Panc1 (cell line): ENCODE data around the gene KAZALD1. TPM values are rescaled to one million over a fixed set of nuclear protein-coding genes. Genes with fewer than 3 reads are reported as not detected.
A peak's percentile ranks its signal among the peaks of the same experiment; 100 is the strongest.

Experiments used
- ATAC-seq: fragments of 200-7000 bp; cut with Tn5 transposase; 2 replicates; pipeline ENCODE4 v1.9.1; 2020; ENCODE audit warnings: mild to moderate bottlenecking, moderate library complexity
- BruUV-seq: library from RNA; stranded (reverse); fragments of 400-500 nt; replicated peaks from 2 replicates; lab custom pipeline; 2021; lab: Mats Ljungman, UMichigan
- CTCF ChIA-PET: fragments of 300-600 bp; sonication (Branson Sonifier 250); formaldehyde crosslinking; loops from one replicate; lab custom pipeline; 2022; ENCODE audit warnings: antibody characterized with exemption; lab: Charles Lee
- POLR2A ChIA-PET: fragments of 300-600 bp; sonication (Branson Sonifier 250); formaldehyde crosslinking; loops from one replicate; lab custom pipeline; 2022; ENCODE audit warnings: antibody characterized with exemption; lab: Charles Lee
- DNase-seq: peaks from one replicate; pipeline ENCODE4 v3.0.0-alpha.2; 2010; ENCODE audit warnings: low read depth, low spot score
- H3K27ac ChIP-seq: 2 replicates; pipeline ENCODE4 v1.5.1; 2011; ENCODE audit warnings: mild to moderate bottlenecking, low read length, inconsistent platforms
- H3K27me3 ChIP-seq: fragments of 200-500 bp; sonication (Bioruptor generic); 2 replicates; pipeline ENCODE4 v1.6.0; 2014; ENCODE audit warnings: low read length, inconsistent platforms; ENCODE audit not compliant: control insufficient read depth, insufficient read depth
- H3K36me3 ChIP-seq: fragments of 200-500 bp; sonication (Bioruptor generic); 2 replicates; pipeline ENCODE4 v1.5.1; 2014; ENCODE audit warnings: inconsistent platforms, mild to moderate bottlenecking, low read length, moderate library complexity; ENCODE audit not compliant: control insufficient read depth, insufficient read depth
- H3K4me1 ChIP-seq: 2 replicates; pipeline ENCODE4 v1.5.1; 2011; ENCODE audit warnings: inconsistent platforms, mild to moderate bottlenecking, low read length, moderate library complexity; ENCODE audit not compliant: control insufficient read depth, insufficient read depth
- H3K4me3 ChIP-seq, 2 experiments: 2 replicates each; pipeline ENCODE4 v1.5.1; 2011 to 2012; ENCODE audit warnings: low read depth in 2 of 2, low read length in 2 of 2, mild to moderate bottlenecking in 2 of 2, inconsistent platforms in 1 of 2, moderate library complexity in 1 of 2
- H3K9me3 ChIP-seq: fragments of 200-500 bp; sonication (Bioruptor generic); 2 replicates; pipeline ENCODE4 v1.5.1; 2014; ENCODE audit warnings: low read depth, mild to moderate bottlenecking, inconsistent platforms, low read length, moderate library complexity; ENCODE audit not compliant: control insufficient read depth, insufficient read depth
- CTCF ChIP-seq: fragments of 450-650 bp; IDR thresholded peaks from 2 replicates; pipeline ENCODE4 v1.5.1; 2017; ENCODE audit warnings: mild to moderate bottlenecking
- POLR2AphosphoS5 ChIP-seq: IDR thresholded peaks from 2 replicates; pipeline ENCODE4 v1.6.1; 2012; ENCODE audit warnings: mild to moderate bottlenecking, low read depth, low read length, moderate library complexity
- SIN3A ChIP-seq: IDR thresholded peaks from 2 replicates; pipeline ENCODE4 v1.6.1; 2012; ENCODE audit warnings: low read depth, mild to moderate bottlenecking, low read length, moderate library complexity, borderline replicate concordance; ENCODE audit not compliant: insufficient read depth
- TCF7L2 ChIP-seq: IDR thresholded peaks from 2 replicates; pipeline ENCODE4 v1.6.1; 2011; ENCODE audit warnings: mild to moderate bottlenecking, low read depth, low read length, inconsistent platforms
- in situ Hi-C: cut with HindIII; loops from 2 replicates; pipeline ENCODE4 v1.10.0; 2016; ENCODE audit warnings: low sequenced_read_pairs, low pct_unique_long_range_greater_than_20kb
- intact Hi-C: fragments of 100-400 bp; cut with micrococcal nuclease; formaldehyde crosslinking; loops from one replicate; pipeline ENCODE4 v1.10.0; 2022; ENCODE audit not compliant: unreplicated experiment
- total RNA-seq: library from RNA; stranded (reverse); gene quantifications from one replicate; pipeline ENCODE4 v1.2.1, GENCODE V29; 2021; ENCODE audit not compliant: unreplicated experiment
- TF ChIP-seq, protein P1 (sequence below), 2 experiments: IDR thresholded peaks; 2 replicates each; pipeline ENCODE4 v1.6.1; 2011 to 2012; ENCODE audit warnings: low read depth in 2 of 2, control low read depth in 1 of 2, low read length in 1 of 2, mild to moderate bottlenecking in 1 of 2, moderate library complexity in 1 of 2; ENCODE audit not compliant: insufficient read depth in 1 of 2

KAZALD1 gene
- total RNA-seq, 1 experiment from 2014 or later = 21.2 TPM

DNA sequence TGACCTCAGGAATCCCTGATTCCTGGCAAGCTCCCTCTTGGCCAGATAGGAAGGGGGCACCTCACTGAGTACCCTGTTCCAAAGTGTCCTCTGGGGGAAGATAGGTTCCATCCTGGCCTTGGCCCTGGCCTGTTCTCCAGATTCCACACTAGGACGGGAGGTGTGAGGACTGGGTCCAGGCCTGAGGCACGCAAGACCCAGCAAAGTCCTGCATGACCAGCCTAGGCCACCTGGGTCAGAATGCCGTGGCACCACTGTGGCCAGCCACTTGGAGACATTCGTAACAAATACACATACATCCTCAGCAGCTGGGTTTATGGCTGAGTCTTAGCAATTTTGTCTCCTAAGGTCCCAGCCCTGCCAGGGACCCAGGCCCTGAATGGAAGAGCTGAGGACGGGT lies 46.0 kb downstream of the KAZALD1 start:
- CTCF ChIA-PET = interaction anchor here (0.6 to 1.6 kb wide), 3 partner anchors 12 to 24 kb away, joined by 5 to 7 read pairs (median 7); no protein-coding TSS in a partner anchor
- no peaks in the 10 kb centered on the region for H3K4me1 ChIP-seq
- no TSS peak for BruUV-seq
- intact Hi-C loops (no loop called here), in situ Hi-C loops (no loop called here)
- H3K4me3 ChIP-seq = no peak overlapping the region
- POLR2A ChIA-PET = no interaction called here
- DNase-seq (no peak), ATAC-seq (no peak)
- H3K27ac ChIP-seq = no peak overlapping the region
- no peaks in the 10 kb centered on the region for H3K27me3 ChIP-seq
- no peaks in the 10 kb centered on the region for H3K36me3 ChIP-seq
- TF ChIP-seq TCF7L2 (no peak), CTCF (no peak), SIN3A (no peak), POLR2AphosphoS5 (no peak)
- TF ChIP-seq, protein P1, sequence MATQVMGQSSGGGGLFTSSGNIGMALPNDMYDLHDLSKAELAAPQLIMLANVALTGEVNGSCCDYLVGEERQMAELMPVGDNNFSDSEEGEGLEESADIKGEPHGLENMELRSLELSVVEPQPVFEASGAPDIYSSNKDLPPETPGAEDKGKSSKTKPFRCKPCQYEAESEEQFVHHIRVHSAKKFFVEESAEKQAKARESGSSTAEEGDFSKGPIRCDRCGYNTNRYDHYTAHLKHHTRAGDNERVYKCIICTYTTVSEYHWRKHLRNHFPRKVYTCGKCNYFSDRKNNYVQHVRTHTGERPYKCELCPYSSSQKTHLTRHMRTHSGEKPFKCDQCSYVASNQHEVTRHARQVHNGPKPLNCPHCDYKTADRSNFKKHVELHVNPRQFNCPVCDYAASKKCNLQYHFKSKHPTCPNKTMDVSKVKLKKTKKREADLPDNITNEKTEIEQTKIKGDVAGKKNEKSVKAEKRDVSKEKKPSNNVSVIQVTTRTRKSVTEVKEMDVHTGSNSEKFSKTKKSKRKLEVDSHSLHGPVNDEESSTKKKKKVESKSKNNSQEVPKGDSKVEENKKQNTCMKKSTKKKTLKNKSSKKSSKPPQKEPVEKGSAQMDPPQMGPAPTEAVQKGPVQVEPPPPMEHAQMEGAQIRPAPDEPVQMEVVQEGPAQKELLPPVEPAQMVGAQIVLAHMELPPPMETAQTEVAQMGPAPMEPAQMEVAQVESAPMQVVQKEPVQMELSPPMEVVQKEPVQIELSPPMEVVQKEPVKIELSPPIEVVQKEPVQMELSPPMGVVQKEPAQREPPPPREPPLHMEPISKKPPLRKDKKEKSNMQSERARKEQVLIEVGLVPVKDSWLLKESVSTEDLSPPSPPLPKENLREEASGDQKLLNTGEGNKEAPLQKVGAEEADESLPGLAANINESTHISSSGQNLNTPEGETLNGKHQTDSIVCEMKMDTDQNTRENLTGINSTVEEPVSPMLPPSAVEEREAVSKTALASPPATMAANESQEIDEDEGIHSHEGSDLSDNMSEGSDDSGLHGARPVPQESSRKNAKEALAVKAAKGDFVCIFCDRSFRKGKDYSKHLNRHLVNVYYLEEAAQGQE (IDR thresholded peaks at IDR 0.05; ENCODE audit: insufficient read depth in 1 of 2, low read depth in 2 of 2, low read length in 1 of 2) = no peak
- H3K9me3 ChIP-seq = no peaks in the 10 kb centered on the region

DNA sequence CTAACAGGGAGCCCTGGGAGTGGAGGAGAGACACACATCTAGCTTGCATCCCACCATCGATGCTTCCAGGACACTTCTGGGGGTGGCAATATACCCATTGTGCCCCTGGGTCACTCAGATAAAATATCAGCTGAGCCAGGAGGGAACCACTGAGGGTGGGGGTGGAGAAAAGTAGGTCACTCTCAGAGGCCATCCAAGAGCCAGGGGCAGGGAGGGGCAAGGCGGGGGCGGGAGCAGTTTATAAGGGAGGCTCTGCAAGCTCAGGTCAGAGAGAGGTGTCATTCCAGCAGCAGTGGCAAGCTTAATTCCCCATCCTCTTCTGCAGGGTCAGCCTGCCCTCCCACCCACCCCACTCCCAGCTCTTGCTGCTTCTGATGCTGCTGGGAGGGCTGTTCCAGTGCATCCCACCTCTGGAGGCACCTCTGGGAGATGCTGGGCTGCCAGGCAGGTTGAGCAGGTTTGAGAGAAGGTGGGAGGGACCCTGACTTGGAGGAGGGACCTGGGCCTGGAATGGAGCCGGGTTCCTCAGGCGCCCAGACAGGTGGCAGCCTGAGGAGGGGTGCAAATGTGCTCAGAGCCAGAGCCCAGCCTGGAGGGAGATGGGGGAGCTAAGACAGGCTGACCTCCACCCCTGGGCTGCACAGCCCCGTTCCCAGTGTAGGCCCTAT lies 49.2 kb downstream of the KAZALD1 start:
- peaks cover 5% of the 10 kb centered on the region; the same call in 1 of the 2 replicates for H3K4me1 ChIP-seq
- CTCF ChIA-PET = interaction anchor here (1.9 kb wide), 1 partner anchor 15 kb away, joined by 5 read pairs; no protein-coding TSS in a partner anchor
- H3K9me3 ChIP-seq = no peaks in the 10 kb centered on the region
- ATAC-seq (peak; percentile 18; the same call in 1 of the 2 replicates), DNase-seq (no peak)
- BruUV-seq = no TSS peak
- no peak for TF ChIP-seq POLR2AphosphoS5
- TF ChIP-seq, protein P1 (IDR thresholded peaks at IDR 0.05; ENCODE audit: insufficient read depth in 1 of 2, low read depth in 2 of 2, low read length in 1 of 2) = no peak
- no peak for TF ChIP-seq CTCF
- H3K27me3 ChIP-seq = no peaks in the 10 kb centered on the region
- POLR2A ChIA-PET = no interaction called here
- intact Hi-C loops = no loop called here
- H3K36me3 ChIP-seq = no peaks in the 10 kb centered on the region
- H3K4me3 ChIP-seq = no peak overlapping the region
- in situ Hi-C loops = no loop called here
- no peak overlapping the region for H3K27ac ChIP-seq
